HG03565 (cell line): ENCODE measurements around the gene TPTE2.
"Not testable (repeated sequence)": the region's sequence is repeated elsewhere in the genome, so short reads cannot be mapped to it uniquely, and the experiment has no call there.

Experiments used
- ATAC-seq: cut with Tn5 transposase; IDR thresholded peaks from one replicate; pipeline ENCODE4 v1.9.1; 2021; ENCODE audit warnings: mild to moderate bottlenecking, moderate library complexity; ENCODE audit not compliant: unreplicated experiment

Gene TPTE2

DNA sequence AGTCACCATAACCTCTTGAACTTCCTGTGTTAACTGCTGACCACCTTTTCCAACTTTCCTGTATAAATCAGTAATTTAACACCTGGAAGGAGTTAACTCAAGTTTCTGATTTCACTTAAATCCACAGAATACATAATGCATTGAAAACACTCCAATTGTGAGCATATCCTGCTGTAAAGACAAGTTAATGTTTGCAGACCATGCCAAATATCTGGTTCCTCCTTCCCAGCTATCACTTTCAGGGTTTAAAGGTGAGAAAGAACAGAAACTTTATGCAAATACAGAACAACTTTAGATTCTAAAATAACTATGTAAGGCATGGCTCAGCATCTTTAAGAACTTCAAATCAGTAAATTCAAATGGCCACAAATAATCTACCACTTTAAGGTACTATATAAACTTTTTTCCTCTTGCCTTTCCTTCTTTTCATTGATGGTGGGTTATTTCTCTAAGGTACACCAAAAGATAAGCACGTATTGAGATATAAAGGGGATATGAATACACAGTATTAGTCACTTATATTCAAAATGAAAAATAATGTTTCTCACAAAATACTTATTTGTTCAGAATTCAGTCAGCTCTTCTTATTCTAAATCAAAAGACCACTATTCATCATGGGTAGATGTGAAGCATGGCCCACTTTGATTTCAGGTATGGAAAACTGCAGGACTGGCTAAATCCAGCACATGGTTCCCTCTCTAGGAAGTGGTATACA, 6.6 kb upstream of the TPTE2 start:
- peak; percentile 80 for ATAC-seq

DNA sequence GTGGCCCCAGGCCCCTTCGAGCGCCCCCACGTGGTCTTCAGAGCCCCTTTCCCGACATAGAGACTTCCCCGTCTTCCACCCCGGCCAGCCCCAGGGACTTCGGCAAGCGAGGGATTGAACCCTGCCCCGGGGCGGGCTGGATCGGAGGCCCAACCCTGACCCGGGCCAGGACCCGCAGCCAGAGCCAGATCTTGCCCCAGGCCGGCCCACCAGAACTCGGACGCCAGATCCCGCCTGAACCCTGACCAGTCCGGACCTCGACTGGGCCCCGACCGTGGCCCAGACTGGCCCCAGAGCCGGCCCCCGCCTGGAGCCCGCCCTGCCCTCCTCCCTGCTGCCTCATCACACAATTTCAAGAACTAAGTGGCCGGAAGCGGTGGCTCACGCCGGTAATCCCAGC, 253 bp upstream of the TPTE2 start:
- no peak for ATAC-seq

DNA sequence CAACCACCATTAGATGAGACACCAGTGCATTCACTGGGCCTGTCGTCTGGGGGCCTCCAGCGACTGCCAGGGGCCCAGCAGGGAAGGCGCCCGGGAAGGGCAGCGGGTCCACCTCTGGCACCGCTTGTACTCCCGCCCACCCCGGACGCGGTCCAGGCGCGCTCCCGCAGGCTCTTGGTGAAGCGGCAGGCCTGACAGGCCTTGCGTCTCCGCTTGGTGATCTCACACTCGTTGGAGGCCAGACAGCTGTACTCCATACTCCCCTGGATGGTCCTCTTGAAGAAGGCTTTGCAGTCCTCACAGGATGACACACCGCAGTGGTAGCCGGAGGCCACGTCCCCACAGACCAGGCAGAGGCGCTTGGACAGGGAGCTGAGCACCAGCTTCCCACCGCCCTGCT, 660 bp downstream of the TPTE2 start:
- ATAC-seq = not testable (repeated sequence)

DNA sequence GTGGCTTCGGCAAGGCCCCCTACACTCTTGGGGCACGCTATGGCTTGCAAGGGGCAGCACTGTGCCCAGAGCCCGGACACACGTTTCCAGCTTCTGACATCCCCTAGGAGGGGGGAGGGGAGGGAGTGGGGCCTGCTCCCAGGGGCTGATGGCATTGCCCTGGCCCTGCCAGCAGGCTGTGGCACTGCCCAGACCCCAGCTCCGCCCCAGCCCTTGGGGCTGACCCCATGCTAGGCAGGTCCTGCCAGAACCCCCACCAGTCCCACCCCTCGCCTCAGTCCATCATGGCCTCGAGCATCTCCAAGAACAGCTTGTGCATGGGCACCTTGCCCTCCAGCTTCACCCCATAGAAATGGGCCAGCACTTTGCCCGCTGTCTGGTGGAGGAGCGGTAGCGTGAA, 1.6 kb downstream of the TPTE2 start:
- not testable (repeated sequence) for ATAC-seq

DNA sequence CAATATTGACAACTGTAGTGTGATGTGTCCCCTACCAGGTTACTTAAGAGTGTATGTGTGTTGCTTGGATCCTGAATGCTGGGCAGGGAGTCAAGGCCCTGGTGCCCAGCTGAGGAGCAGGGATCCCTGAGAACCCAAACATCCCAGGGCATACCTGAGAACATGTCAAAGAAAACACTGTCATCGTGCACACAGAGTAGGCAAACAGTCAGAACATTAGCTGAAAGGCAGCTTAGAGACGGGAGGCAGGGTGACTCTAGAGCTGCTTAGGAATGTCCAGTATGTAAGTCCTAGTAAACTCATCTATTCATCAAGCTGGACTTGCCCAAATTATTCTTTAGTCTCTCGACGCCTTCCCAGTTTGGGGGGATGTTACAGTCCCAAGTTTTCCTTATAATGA, 4.0 kb downstream of the TPTE2 start:
- not testable (repeated sequence) for ATAC-seq

DNA sequence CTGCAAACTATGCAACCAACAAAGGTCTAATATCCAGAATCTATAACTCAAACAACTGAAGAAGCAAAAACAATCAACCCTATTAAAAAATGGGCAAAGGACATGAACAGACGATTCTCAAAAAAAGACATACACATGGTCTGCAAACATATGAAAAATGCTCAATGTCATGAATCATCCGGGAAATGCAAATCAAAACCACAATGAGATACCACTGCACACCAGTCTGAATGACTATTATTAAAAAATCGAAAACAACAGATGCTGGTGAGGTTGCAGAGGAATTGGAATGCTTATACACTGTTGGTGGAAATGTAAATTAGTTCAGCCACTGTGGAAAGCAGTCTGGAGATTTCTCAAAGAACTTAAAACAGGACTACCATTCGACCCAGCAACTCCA, 12.1 kb downstream of the TPTE2 start:
- not testable (repeated sequence) for ATAC-seq

DNA sequence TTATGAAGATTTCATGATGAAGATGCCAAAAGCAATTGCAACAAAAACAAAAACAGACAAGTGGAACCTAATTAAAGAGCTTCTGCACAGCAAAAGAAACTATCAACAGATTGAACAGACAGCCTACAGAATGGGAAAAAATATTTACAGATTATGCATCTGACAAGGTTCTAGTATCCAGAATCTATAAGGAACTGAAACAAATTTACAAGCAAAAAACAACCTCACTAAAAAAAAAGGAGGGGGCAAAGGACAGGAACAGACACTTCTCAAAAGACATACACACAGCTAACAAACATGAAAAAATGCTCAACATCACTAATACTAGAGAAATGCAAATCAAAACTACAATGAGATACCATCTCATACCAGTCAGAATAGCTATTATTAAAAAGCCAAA, 35.7 kb downstream of the TPTE2 start:
- ATAC-seq = peak; percentile 48

DNA sequence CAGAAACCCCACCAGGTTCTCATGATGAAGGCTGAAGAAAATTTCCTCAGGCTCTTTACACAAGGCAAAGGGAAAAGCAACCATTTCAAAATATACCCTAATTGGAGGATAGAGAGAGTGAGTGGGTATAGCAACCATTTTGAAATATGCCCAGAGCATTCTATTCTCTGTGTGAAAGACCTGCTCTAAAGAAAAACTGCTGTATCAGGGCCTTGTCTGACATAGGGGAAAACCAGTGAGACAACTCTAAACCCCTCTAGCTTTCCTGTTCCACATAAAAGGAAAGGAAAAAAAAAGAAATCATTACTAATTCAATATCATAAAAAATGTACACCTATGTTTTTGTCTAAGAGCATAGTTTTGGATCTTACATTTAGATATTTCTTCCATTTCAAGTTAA, 42.3 kb downstream of the TPTE2 start:
- no peak for ATAC-seq

DNA sequence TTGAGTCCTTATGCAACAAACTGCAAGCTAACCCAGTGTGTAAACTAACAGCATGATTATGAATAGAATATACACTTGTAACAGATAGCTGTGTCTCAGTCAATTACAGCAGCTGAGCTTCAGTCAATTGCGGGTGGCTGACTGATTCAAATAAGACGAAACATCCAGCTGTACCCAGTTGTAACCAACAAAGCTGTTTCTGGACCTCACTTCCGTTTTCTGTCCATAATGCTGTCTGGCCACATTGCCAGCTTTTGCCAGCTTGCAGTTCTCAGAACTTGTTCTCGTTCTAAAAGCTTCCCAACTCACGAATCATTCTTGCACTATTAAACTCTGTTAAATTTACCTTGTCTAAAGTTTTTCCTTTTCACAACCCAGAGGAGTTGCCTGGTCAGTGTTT, 53.7 kb downstream of the TPTE2 start:
- ATAC-seq = not testable (repeated sequence)

DNA sequence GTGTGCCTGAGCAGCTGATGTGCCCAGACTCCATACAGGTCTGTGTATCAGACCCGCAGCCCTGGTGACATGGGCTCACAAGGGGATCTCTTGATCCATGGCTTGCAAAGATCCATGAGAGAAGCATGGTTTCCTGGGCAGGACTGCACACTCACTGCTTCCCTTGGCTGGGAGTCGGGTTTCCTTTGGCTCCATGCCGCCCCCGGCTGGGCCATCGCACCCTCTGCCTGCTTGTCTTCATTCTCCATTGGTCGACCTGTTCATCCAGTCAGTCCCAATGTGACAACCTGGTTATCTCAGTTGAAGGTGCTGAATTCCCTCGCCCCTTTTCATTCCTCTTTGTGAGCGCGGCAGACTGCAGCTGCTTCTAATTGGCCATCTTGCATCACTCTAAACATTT, 101.2 kb downstream of the TPTE2 start:
- ATAC-seq = not testable (repeated sequence)

DNA sequence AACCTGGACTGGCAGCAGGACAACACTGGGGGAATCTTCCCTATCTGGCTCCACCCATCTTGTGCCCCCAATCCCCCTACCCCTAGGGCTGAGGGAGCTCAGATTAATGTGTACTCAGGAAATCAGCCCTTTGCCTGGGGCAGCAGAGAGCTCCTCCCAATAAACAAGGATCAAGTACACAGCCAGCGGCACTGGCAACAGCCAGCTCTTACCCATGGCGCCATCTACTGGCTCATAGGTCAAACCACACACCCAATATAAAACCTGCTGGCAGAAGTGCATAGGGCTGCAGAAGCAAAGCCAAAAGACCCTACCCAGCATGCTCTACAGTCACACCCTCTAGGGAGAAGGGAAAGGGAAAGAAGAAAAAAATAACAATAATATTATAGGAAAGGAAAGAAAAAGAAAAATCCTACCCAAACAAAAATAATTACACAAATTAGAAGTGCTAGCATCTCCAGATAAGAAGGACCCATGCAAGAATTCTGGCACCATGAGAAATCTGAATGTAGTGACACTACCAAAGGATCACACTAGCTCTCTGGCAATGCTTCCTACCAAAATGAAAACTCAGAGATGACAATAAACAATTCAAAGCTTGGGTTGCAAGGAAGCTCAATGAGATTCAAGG, 122.2 kb downstream of the TPTE2 start:
- not testable (repeated sequence) for ATAC-seq

DNA sequence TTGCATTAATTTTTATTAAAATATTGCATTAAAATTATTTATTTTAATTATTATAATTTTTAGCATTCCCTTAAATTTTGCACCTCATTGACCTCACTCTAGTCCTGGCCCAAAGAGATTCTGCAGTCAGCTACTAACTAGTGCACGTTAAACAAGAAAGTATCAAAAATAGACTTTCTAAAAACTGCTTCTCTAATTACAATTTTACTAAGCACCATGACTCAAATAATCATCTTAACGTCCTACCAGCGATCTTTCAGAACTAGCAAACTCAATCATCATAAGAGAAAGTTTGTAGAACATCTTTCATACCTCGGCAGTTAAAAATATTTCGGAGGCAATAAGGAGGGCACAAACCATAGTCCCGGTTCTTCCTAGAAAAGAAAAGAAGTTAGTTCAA, 123.6 kb downstream of the TPTE2 start:
- not testable (repeated sequence) for ATAC-seq

DNA sequence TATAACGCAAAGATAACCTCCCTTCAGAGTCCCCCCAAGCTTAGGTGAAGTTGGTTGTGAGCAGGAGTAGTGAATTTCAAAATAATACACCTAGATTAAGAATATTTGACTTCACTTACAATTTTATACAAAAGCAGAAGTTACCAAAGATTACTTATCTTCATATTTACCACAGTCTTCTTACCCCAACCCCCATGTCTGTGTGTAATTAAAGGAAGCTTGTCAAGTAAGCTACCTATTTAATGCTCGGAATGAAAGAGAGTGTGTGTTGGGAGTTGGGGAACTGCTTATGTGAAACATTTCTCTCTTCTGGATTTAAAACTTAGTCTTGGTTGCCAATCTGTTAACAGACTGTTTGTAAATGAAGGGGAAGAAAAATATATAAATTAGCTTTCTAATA, 139.1 kb downstream of the TPTE2 start:
- not testable (repeated sequence) for ATAC-seq

DNA sequence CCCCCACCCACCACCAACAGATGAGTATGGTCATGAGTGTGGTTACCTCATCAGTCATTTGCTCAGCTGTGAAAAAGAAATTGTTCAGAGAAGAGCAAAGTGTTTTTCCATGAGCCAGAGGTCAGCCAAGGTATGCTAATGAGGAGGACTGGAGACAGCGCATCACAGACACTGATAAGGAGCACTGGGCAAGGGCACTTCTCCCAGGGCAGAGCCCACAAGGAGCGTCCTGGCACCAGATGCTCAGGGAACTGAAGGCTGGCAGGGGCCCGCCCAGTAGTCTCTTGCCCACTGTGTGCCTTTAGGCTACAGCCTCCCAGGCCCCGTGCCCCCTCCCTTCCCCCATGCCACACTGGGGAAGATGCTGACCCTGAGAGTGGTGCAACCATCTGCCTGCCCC, 148.8 kb downstream of the TPTE2 start:
- ATAC-seq = not testable (repeated sequence)

DNA sequence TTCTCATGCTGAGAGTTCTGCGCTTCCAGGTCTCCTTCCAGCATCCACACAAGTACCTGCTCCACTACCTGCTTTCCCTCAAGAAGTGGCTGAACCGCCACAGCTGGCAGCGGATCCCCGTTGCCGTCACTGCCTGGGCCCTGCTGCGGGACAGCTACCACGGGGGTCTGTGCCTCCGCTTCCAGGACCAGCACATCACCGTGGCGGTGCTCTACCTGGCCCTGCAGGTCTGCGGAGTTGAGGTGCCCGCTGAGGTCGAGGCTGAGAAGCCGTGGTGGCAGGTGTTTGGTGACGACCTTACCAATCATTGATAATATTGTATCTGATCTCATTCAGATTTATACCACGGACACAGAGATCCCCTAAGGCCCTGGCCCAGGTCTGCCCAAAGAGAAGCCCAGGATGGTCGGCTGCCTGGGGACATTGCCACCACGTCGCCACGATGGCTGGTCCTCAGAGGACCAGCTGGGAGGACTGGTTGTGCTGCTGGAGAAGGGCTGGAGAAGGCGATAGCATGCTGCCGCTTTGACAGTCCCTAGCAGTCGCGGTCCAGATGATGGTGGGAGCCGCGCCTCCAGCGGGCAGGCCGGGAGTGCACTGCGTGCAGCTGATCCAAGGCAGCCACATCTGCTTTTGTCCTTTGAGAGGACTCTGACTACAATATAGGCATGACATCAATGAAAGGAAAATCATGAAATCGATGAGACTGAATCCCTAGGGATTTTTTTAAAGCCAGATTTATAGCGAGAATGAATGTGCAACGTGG, 178.4 kb downstream of the TPTE2 start:
- ATAC-seq = not testable (repeated sequence)

DNA sequence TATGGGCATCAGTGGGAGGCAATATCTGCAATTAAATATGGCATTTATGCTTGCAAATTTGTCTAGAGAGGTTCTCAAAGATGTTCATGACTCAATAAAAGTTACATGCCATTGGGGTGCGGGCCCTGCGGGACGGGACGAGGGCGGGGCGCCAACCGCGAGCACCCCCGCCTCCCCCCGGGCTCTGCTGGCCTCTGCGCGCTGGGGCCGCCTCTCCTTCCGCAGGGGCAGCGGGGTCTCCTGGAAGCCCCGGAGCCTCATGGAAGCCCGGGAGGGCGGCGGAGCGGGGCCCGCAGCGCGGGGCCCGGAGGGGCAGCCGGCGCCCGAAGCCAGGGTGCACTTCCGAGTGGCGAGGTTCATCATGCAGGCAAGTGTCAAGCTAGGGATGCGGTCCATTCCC, 179.2 kb downstream of the TPTE2 start:
- ATAC-seq = no peak
